ENCODE measurements around the gene CCN6.
A peak's percentile ranks its signal among the peaks of the same experiment; 100 is the strongest.
"Not testable (repeated sequence)": the region's sequence is repeated elsewhere in the genome, so short reads cannot be mapped to it uniquely, and the experiment has no call there.

CCN6 gene

DNA sequence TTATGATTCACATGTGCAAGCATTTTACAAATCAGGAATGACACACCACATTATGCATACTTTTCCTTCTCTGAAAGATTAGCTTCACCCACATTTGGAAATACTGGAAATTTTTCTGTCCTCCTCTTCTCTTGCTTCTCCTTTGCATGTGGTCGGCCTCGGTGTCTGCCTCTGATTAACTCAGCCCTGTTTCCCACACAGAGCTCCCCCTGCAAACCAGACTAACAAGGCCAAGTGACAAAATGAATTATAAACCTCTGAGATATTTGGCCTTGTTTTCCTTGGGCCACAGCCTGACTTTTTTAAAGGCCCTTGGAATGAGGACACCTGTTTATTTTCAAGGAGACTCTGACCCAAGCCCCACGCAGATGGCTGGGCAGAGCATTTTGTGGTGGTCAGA lies 9.0 kb upstream of the CCN6 start:
- H3K4me3 ChIP-seq (ENCODE audit: low read depth, low read length): no peak overlapping the region
- peak; percentile 66 for DNase-seq (ENCODE audit: low read depth)

DNA sequence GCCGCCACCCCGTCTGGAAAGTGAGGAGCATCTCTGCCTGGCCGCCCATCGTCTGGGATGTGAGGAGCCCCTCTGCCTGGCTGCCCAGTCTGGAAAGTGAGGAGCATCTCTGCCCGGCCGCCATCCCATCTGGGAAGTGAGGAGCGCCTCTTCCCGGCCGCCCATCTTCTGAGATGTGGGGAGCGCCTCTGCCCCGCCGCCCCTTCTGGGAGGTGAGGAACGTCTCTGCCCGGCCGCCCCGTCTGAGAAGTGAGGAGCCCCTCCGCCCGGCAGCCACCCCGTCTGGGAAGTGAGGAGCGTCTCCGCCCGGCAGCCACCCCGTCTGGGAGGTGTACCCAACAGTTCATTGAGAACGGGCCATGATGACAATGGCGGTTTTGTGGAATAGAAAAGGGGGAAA lies 6.4 kb upstream of the CCN6 start:
- not testable (repeated sequence) for DNase-seq (ENCODE audit: low read depth); H3K4me3 ChIP-seq (ENCODE audit: low read depth, low read length)

DNA sequence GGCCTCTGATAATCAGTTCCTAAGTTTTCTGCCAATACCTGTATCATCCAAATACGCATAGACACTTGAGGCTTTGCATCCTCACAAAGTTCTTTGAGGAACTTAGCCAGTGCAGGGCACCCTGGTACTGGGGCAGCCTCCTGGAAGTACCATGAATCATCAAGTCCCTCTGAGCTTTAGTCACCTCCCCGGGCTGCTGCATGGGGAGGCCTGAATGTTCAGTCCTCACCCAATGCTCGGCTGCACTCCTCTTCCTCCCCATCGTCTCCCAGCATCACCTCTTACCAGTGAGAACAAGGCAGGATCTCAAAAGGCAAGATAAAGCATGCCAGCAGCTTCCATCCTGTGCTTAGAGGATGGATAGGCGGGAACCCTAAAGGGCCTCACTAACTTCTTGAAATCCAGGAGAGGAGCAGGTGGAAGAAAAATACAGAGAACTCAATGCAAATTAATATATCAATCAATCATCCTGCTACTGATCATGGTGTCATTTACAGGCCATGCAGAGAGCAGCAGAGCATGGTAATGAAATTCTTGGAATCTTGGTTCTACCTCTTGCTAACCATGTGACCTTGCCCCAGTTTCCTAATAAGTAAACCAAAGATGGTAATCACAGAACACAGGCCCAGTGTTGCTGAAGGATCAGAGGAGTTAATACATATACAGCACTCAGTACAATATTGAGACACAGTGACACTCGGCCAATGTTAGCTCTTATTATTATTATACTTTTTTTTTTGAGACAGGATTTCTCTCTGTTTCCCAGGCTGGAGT lies 4.7 kb upstream of the CCN6 start:
- H3K4me3 ChIP-seq (ENCODE audit: low read depth, low read length): no peak overlapping the region
- DNase-seq (ENCODE audit: low read depth): no peak

DNA sequence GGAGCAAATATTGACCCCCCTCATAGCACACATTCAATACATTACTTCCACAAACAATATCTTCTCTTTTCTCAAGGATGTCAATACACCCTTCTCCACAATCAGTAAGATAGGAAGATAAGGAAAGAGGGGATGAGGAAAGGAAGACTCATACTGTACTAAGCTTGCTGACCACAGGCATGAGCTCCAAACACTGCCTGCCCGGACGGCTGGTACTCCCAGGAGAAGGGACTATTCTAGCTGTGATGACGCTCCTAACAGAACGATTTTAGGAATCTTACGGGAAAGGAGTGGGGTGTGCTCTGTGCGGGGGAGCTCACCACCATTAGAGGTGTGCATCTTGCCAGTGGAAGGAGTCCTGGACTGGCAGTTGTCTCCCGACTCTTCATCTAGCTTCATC lies 3.9 kb upstream of the CCN6 start:
- DNase-seq (ENCODE audit: low read depth): no peak
- no peak overlapping the region for H3K4me3 ChIP-seq (ENCODE audit: low read depth, low read length)

DNA sequence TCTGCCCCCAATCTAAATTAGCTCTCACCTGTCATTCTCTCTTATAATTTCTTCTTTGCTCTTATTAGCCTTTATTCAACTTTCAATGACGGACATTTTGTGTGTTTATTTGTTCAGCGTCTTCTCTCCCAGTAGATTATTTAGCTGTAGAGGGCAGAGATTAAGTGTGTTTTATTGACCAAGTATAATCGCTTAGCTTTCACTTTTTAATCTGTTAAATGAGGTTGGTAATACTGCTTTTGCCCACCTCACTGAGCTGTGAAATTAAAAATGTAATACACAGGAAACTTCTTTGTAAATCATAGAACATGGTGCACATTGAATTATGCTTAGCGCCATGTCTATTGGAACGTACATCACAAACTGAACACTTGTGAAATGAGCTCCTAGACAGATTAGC lies 3.5 kb upstream of the CCN6 start:
- DNase-seq (ENCODE audit: low read depth): no peak
- H3K4me3 ChIP-seq (ENCODE audit: low read depth, low read length): no peak overlapping the region

DNA sequence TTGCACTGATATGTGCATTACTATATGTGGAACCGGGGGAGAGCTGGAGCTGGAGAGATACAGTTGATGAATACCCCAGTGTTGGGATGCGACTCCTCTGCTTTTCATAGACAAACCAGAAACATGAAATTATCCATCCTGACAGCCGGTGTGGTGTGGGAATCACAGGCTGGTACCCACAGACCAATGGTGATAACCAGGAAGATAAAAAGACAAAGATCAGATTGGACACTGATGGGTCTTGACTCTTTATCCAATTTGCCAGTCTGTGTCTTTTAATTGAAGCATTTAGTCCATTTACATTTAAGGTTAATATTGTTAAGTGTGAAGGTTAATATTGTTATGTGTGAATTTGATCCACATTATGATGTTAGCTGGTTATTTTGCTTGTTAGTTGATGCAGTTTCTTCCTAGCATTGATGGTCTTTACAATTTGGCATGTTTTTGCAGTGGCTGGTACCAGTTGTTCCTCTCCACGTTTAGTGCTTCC lies 2.6 kb upstream of the CCN6 start:
- not testable (repeated sequence) for H3K4me3 ChIP-seq (ENCODE audit: low read depth, low read length)

DNA sequence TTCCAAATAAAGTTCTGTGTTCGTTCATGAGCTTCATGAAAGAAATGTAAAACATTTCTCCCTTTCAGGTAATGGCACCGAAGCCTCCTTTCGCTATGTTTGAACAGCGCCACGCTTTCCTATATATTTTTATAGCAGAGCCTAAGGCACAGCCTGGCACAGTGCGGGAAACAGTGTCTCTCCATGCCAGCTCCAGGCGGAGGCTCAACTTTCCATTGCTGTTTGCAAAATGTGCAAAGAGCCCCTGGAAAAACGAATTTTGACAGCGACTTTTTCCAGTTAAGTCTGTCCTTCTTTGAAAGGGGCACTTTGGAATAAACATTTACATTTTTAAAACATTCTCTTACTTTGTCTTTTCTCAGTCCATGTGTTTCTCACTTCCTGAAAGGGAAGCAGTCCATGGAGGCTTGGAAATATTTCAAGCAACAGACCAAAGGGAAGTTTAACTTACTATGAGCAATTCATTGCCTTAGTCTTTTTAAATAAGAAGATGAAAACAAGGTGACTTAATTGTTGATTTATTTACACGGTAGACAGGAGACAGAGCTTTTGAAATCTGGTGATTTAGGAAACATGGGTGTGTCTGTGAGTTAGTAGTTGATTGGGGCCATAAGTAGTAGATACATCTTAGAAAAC lies 769 bp downstream of the CCN6 start:
- H3K4me3 ChIP-seq (ENCODE audit: low read depth, low read length): no peak overlapping the region
- no peak for DNase-seq (ENCODE audit: low read depth)

More for the DNA sequence above, 2.6 kb upstream of the CCN6 start:
- not testable (repeated sequence) for DNase-seq (ENCODE audit: low read depth)

DNA sequence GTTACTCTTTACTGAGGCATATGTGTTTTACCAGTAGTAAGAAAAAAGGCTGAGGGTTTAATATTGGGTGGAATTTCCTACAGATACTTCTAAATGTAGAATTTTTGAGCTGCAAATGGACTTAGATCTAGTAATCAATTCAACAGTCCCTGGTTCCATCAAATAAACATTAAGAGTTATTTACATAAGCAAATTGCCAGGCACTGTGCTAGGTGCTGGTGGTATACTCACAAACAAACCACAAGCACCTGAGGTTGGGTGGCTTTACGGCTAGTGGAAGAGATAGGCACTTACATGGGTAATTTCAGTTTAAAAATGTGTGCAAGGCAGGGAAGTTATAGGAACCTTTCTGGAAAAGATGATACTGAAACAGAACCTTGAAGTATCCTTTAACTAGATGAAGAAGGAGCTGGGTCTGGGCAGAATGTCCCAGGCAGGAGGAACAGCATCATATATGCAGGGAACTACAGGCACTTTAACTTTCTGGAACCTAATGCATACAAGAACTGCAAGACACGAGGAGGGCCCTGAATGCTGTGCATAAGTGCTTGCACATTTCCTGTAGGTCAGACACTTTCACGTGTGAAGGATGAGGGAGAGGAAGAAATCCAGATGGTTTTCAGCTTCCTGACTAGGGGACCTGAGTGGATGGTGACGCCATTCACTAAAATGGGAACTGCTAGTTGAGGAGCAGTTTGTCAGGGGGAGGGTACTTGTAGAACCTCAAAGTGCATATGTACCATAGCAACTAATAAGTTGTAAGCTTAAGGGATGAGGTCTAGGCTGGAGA lies 4.5 kb downstream of the CCN6 start:
- DNase-seq (ENCODE audit: low read depth): no peak
- H3K4me3 ChIP-seq (ENCODE audit: low read depth, low read length): no peak overlapping the region

DNA sequence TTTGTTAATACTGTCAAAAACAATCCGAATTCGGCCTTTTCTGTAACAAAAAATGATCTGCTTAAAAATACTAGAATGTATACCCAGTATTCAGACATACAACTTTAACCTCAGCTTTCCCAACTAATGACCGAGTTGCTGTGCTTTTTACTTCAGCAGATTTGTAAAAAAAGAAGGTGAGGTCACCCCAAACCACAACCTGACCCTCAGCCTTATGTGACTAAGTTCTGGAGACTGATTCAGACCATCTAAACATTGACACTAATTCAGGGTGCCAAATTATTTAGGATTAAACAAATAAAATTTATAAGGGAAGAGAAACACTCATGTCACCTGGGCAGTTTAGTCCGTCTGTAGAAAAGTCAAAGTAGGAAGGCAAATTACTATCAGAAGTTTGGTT lies 7.7 kb downstream of the CCN6 start:
- peak; percentile 26 for DNase-seq (ENCODE audit: low read depth)
- no peak overlapping the region for H3K4me3 ChIP-seq (ENCODE audit: low read depth, low read length)

DNA sequence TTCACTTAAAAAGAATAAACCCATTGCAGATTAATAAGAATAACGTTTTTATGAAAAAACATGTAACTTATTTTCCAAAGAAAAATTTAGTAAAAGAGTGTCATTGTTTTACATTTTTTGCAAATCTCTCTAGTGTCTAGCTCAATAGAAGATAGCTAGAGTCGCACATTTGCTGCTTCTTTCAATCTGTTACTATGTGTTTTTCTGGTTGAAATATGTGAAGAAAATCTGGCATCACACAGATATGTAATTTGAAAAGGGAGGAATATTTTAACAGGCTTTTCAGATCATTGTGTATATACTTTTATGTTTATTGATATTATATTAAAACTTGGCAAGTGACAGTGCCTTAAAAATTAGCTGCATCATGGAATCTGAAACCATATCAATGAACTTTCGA lies 9.1 kb downstream of the CCN6 start:
- H3K4me3 ChIP-seq (ENCODE audit: low read depth, low read length): no peak overlapping the region
- DNase-seq (ENCODE audit: low read depth): no peak

DNA sequence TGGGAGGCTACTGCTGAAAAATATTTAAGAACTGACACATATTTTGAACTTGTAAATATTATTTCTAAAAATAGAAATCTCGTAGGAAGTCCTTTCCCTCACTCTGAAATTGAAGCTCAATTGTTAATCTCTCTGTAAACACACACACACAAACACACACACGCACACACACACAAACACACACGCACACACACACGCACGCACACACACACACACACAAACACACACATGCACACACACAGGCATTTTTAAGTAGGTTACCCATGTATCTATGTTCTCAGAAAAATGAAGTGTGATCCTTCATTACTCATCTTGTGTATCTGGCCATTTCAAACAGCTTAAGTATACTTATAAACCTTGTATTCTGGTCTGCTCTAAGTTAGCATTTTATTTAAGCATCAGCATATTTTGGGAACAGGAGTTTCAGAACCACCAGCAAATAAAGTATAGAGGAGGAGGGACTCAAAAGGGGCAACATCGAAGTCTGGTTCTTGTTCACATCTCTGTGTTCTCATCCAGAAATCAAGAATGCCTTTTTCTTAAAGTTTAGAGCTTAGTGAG lies 11.6 kb downstream of the CCN6 start:
- H3K4me3 ChIP-seq (ENCODE audit: low read depth, low read length): no peak overlapping the region
- no peak for DNase-seq (ENCODE audit: low read depth)

DNA sequence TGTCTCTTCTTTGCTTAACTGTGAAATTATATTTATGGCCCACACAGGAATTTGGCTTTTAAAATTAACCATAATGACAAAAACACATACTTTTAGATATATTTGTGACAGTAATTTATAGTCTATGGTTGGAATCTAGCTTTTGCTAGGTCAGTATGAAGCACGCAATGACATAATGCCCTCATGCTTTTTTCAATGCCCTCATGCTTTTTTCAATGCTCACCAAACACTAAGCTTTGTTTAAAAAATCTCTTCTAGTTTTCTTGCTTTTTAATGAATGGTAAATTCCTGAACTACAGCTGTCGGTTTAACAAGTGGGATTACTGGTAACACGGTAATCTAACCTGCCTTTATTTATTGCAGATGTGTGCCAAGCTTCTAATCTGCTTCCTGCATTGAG lies 12.7 kb downstream of the CCN6 start:
- no peak overlapping the region for H3K4me3 ChIP-seq (ENCODE audit: low read depth, low read length)
- DNase-seq (ENCODE audit: low read depth): no peak

DNA sequence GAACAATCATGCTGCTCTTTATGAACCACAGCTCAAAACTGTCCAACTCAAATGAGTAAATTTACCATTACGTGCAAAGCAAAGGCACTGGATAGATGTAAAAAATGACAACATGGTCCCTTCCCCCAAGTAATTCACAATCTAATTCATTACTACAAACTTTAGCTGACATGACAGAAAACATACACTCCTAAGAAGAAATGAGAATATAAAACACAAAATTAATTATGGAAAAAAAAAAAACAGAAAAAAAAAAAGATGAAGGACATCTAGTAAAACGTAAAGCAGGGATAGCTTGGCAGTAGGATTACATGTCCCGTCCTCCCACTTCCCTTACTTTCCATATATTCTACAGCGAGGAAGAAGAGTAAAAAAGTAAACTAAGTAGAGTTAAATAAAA lies 27.7 kb downstream of the CCN6 start:
- DNase-seq (ENCODE audit: low read depth): no peak
- no peak overlapping the region for H3K4me3 ChIP-seq (ENCODE audit: low read depth, low read length)

DNA sequence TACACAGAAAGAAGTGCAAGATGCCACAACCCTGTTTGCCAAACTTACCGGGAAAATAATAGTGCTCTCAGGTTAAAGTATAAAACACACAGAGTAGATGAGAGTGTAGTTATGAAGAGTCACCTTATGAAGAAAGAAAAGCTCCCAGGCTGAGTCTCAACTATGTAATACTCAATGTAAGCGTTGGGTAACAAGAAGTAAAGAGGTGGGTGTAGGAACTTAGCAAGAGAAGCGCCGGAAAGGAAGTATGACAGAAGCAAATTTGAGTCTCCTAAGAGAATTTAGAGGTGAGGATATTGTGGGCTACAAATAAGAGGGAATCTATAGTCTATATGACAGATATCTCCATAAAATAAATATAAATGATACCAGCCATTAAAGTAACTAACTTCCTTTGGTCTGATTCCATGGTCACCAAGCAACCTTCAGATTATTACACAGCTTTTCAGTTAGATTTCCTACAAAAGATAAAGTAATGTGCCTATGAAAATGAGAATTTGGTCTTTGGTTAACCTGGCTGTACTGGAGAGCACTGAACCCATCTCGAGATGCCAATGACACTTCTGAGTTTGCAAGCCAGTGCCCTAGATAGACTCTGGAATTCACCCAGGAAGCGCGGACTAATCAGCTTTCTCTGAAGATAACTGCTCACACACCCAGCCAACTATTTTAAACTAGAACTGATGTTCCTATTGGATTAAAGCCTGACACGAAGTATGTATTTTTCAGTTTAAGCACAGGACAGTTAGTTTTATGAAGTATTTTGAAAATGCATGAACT lies 31.6 kb downstream of the CCN6 start:
- no peak overlapping the region for H3K4me3 ChIP-seq (ENCODE audit: low read depth, low read length)
- DNase-seq (ENCODE audit: low read depth): no peak

DNA sequence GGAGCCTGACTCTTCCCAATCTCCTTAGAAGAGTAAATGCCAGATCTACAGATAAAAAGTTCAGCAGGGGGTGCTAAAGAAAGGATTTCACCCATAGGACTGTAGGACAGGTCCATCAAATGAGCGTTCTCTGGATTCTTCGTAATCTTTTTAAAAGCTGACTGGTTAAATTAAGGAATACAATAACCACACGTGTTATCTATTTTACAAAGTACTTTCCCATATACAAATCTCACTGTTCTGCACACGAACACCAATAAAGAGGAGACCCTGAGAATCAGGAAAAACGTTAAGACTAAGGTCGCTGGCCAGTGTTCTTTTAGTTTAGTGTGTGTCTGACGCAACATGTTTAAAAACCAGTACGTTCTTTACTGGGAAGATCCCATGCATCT lies 32.8 kb downstream of the CCN6 start:
- no peak for DNase-seq (ENCODE audit: low read depth)
- peak overlapping the region; percentile 80 for H3K4me3 ChIP-seq (ENCODE audit: low read depth, low read length)

DNA sequence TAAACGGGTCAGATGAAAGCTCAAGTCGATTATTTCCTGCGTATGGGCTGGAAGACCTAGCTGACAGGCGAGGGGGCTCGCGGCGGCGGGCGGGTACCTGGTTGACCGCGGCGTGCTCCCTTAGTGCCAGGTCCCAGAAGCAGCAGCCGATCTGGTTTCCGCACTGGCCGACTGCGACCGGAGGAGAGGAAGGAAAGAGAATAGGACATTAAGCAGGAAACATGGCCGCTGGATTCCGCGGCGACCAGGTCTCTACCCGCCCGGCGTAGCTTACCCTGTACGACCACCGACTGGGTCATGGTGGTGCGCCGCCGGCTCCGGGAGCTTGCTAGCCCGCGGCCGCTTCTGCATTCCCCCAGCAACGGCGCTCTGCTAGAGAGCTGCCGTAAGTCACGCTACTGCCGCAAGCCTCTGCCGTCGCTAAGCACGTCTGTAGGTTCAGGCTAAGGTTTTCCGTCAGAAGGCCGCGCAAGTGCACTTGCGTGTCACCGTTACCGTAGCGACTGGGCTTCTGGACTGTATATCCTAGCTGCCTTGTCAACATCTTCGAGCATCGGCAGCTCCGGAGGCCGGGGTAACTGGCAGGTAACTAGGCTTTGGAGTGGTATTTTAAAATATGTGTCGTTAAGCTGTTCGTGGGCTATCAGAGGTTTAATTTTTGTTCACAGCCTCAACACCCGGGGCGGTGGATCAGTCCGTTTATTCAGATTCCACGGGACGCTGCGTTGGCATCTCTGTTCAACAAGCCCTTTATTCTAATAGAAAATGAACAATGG lies 33.4 kb downstream of the CCN6 start, which contains the start of the genes FAM229B and TUBE1:
Gene FAM229B (plus strand): TSS at position 456 of the 776 bp plus-strand sequence. CDS start 11,693 bp downstream, outside the sequence.
Gene TUBE1 (minus strand): TSS at position 347 of the 776 bp plus-strand sequence. CDS start 48 bp downstream, at position 299.
- H3K4me3 ChIP-seq (ENCODE audit: low read depth, low read length): peak within 1 kb of the TSS; percentile 80
- DNase-seq (ENCODE audit: low read depth): peak; percentile 96

DNA sequence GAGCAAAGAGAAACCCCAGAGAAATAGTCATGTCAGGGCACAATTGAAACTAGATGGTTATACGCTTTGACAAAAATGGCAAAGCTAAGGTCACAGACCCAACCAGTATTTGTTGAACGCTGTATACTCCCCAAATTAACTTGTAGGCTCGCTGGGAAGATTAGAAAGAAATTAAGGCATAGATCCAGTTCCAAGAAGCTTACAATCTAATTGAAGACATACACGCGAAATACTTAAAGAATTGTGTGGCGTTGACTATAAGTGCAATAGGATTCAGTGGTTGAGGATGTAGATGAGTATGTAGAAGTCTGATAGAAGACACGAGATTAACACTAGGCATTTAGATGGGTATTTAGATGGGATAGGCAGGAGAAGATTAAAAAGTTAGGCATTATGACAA lies 34.0 kb downstream of the CCN6 start:
- no peak for DNase-seq (ENCODE audit: low read depth)

DNA sequence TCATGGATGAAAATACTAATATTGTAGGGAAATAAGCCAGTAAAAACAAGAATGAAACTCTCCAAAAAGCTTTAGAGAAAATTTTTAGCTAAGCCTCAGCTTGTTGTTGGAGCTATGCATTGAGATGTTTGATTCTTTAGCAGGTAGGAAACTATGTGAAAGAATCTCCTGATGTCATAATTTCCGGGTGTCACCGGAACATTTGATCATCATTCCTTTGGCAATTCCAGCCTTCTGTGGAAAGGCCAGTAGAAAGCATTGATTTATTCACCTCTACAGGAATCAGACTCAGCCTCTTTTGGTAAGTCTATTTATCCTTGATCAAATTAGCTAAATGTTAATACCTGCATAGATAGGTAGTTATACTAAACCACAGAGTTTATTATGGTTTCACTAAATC lies 43.0 kb downstream of the CCN6 start:
- H3K4me3 ChIP-seq (ENCODE audit: low read depth, low read length): no peak overlapping the region
- no peak for DNase-seq (ENCODE audit: low read depth)

More for the DNA sequence above, 34.0 kb downstream of the CCN6 start:
- H3K4me3 ChIP-seq (ENCODE audit: low read depth, low read length): peak overlapping the region; percentile 80

Measured in skeletal muscle cell (primary cell).